Activated naive CD4-positive, alpha-beta T cell treated with anti-CD3 and anti-CD28 coated beads, Interleukin-2, amount 50 U/mL, for 16 hours (primary cell): Measurements from ENCODE around the gene SLC25A36.

Source experiments
- DNase-seq: peaks from one replicate; pipeline ENCODE4 v3.0.0-alpha.2; 2020

SLC25A36 gene, protein sequence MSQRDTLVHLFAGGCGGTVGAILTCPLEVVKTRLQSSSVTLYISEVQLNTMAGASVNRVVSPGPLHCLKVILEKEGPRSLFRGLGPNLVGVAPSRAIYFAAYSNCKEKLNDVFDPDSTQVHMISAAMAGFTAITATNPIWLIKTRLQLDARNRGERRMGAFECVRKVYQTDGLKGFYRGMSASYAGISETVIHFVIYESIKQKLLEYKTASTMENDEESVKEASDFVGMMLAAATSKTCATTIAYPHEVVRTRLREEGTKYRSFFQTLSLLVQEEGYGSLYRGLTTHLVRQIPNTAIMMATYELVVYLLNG

DNA sequence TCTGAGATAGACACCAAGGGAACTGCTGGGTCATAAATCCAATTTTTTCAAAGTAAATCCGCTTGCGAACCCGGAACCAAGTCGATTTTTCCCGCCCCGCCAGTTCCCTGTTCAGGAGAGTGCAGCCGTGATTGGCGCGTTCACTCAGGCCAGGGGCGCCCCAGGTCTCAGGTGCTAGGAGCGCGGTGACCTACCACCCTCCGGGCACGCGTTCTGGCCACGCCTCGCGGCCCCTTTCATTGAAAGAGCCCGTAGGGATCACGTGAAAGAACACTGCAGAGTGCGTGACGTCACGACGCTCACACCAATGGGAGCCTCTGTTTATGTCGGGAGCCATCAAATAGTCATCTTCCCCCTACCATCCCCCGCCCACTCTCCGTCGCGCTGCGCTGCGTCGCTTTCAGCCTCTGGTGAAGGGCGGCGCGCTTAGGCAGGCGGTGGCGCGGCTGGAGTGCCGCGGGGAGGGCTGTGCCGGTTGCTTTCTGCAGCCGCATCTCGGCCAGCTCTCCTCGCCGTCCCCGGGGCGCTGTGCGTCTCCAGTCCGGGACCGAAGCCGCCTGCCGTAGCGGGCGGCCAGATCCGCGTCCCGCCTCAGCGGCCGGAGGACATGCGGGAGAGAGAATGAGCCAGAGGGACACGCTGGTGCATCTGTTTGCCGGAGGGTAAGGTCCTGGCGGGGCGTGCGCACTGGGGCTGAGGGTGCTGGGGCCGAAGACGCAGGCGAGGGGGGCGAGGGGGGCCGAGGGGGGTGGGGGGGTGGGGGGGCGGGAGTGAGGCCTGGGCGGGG, at the start of gene SLC25A36:
Gene SLC25A36 (plus strand): TSS at position 403 of the 787 bp plus-strand sequence. CDS start 219 bp downstream, at position 622.
- peak; percentile 97 for DNase-seq

DNA sequence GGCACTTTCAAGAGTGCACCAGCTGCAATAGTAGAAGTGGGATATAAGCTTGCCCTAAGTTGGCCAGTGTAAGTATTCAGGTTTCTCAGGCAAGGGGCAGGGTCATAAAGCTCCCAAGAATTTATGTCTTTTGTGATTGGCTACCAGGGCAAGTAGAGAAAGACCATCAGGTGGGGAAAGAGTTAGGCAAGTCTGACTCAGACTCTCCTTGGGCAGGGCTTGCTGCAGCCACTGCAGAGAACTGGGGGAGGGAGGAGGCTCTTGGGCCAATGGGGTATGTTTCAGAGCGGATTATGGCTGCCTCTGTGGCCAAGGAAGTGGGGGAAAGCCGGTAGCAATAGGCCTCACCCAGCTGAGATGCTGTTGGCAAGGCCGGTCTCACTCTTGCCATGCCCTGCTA, 44.6 kb upstream of the SLC25A36 start:
- no peak for DNase-seq

DNA sequence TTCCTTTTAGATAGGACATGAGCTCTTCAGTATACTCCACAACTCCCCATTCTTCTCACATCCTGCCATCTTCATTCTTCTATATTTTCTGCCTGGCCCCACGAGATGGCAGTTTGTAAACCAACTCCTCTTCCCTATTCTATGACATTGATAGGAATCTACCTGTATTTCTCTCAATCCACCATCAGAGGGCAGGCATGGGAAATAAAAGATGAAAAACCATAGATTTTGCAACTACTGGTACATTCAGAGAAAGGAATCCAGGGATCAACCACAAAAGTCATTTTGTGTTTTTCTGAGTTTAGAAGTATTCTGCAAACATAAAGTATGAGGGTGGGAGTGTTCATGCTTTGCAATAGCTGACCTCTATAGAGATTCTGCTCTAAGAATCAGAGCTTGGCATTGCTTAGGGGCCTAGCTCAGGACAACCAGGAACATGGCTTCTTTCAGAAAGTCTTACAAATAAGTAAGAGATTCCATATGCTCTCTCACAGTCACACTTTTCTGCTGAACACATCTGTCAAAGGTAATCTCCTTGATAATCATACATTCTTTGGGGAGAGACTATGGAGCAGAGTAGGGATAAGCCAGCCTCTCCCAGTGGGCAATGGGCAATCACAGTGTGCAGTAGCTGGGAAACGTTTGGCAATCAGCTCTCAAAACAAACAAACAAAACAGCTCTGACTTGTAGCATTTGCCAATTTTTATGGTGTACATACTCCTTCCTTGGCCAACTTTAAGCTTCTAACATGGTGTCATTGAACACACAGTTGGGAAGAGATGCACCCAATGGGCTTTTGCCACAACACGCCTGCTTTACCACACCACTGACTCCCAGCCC, 43.1 kb upstream of the SLC25A36 start:
- DNase-seq = no peak

DNA sequence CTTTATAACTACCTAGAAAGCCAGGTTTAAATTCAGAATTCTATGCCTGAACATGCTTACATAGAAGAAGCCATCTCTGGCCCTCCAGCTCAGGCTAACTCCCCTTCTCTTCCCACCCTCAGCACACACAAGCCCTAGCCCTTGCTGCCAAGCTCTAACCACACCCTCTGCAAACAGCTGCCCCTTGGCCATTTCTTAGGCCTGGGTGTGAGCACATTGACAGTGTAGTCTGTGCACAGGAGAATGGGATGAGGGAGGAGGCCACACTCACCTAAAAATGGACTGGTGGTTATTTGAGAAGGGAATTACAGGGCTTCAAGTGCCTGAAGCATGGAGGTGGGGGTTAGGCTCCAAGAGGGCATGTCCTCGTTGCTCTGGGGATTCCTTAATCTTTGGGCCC, 42.3 kb upstream of the SLC25A36 start:
- DNase-seq = no peak

DNA sequence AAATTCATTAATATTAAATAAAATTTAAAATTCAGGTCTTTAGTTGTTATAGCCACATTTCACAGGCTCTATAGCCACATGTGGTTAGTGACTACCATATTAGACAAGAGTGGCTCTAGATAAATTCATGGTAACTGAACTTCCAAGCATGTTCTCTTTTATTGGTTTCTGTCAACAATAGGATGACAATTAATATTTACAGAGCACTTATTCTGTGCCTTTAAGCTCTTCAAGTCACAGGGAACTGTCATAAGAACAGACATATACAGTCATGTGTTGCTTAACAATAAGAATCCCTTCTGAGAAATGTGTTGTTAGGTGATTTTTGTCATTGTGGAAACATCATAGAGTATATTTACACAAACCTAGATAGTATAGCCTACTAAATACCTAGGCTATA, 38.8 kb upstream of the SLC25A36 start:
- DNase-seq = no peak

DNA sequence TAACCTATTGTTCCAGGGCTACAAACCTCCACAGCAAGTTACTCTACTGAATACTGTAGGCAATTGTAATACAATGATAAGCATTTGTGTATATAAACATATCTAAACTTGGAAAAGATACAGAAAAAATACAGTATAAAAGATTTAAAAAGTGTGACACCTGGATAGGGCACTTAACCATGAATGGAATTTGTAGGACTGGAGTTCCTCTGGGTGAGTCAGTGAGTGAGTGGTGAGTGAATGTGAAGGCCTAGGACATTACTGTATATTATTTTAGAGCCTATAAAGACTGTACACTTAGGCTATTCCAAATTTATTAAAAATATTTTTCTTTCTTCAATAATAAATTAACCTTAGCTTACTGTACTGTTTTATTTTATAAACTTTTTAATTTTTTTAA, 38.4 kb upstream of the SLC25A36 start:
- DNase-seq = no peak

DNA sequence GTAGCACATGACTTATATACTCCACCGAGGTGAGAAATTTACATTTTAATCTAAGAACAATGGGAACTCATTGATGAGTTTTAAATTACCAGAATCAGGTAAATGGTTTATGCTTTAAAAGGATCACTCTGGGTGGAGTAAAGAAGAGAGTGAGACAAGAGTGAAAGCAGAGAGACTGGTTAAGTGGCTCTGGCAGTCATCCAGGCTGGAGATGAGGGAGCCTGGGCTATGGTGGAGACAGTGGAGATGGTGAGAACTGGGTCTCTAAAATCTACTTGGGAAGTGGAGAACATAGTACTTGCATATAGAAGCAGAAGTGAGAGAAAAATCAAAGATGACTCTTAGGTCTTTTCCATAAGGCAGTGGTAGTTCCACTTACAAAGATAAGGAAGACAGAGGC, 37.1 kb upstream of the SLC25A36 start:
- no peak for DNase-seq

DNA sequence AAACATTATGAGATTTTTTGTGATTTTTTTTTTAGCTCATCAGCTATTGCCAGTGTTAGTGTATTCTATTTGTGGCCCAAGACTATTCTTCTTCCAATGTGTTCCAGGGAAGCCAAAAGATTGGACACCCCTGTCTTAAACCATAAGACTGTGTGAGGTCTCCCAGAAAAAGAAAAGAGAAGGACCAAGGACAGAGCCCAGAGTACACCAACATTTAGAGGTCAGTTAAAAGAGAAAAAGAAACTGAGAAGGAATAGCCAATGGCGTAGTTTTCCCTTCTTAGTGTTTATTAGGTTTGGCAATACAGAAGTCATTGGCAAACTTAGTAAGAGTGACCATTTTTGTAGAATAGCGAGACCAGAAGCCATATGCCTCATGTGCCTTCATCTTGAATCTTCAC, 36.1 kb upstream of the SLC25A36 start:
- no peak for DNase-seq

DNA sequence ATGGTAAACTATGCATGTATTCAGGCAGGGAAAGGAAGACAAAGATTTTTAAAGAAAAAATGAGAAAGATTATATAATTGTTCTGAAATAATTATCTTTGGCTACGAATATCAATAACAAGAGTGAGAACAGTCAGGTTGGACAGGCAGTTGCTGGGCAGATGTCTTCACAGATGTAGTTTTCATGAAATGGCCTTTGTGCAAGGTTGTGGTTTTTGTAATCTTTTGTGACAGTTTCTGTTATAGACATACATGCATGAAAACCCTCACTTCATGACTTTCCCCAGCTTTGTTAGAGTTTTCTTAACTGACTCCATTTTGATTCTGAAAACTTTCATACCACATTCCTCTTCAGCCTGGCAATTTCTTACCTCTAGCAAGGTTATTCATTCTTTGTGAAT, 34.9 kb upstream of the SLC25A36 start:
- no peak for DNase-seq

DNA sequence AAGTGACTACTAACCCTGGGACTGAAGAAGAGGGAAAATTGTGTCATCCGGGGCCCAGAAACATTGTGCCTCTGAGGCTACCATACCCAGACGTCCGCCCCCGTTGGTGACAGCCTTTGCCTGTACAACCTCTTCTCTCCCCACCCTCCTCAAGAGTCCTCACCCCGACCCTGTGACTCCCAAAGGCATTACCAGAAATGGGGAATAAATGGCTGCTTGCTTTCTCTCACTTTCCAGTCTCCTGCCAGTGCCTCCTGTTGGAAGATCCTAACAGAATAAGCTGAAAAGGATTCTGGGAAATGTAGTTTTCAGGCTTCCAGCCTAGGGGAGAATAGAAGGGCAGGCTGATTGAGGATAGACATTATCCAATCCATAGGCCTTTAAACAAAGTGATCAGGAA, 30.8 kb upstream of the SLC25A36 start:
- no peak for DNase-seq

DNA sequence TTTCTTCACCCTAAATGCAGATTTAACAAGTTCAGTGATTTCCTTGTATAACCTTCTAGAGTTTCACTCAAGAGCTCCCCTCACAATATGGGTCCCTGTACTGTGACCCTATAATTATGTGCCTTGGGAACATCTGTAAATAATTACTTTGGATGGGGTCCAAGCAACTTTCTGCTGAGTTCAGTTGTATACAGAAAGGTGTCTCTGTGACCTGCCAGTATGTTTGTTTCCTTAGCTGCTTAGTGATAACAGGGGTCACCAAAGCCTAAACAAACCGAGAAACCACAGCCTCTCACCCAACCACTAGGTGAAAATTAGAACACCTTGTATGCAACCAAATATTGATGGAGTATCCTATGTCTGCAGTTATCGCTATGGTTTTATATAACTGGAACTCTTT, 29.8 kb upstream of the SLC25A36 start:
- no peak for DNase-seq

DNA sequence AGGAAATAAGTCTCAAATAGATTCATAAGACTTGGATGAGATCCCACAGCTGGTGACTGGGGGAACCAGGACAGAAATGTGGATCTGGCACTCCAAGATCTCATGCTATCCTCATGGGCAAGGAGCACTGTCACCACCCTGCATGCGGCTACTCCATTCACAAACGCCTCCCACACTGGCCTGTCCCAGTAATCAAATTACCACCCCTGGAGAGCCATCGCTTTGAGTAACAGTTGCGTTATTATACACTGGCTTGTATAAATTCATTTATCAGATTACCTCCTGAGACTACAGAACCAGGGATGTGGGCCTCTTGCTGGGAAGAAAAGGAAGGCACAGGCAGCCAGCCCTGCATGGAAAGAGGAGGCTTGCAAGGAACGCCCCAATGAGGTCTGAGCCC, 27.9 kb upstream of the SLC25A36 start:
- DNase-seq = no peak

DNA sequence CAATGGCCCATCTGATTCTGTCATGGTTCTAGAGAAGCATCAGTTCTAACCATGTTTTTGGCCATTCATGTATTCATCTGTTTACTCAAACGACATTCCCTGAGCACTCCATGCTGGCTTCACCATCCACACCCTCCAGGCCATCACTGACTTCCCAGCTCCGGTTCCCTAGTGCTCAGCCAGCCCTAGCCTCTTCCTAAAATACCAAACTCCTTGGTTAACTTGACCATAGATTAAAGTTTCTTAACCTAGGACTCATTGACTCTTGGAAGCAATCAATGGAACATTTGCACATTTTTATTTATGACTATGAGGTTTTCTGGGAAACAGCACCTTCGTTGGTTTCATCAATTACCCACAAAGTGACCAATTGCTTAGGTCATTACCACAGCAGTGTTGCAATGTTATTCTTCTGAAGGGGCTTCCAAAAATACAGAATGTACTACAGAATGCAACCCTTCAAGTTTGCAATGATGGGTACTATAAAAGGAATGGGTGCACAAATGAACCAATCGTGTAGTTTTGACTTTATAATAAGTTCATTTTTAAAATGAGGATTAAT, 27.2 kb upstream of the SLC25A36 start:
- DNase-seq = no peak

DNA sequence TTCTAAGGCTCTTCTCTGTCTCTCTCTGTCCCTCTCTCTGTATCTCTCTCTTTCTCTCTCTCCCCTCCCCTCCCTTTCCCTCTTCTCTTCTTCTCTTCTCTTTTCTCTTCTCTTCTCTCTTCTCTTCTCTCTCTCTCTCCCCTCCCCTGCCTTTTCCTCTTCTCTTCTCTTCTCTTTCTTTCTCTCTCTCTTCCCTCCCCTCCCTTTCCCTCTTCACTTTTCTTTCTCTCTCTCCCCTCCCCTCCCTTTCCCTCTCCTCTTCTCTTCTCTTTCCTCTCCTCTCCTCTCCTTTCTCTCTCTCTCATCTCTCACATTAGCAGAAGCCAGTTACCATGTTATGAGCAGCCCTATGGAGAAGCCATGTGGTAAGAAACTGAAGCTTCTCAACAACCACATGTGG, 25.0 kb upstream of the SLC25A36 start:
- DNase-seq = no peak

DNA sequence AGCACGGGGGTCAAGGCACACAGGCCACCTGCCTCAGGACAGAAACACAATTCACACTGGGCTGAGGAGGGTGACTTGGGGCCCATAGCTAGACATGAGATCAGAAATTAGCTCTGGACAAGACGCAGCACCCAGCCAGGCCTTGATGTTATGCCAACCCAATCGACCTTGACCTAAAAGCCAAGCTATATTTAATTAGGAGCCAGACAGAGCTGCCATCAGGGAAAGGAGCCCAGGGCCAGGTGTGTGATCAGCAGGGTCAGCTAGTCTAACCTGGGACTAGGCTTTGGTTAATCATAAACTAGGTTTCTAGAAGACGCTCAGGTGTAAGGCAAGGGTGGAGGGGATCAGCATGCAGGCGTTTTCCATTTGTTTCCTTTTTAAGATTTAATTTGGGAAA, 23.9 kb upstream of the SLC25A36 start:
- no peak for DNase-seq

DNA sequence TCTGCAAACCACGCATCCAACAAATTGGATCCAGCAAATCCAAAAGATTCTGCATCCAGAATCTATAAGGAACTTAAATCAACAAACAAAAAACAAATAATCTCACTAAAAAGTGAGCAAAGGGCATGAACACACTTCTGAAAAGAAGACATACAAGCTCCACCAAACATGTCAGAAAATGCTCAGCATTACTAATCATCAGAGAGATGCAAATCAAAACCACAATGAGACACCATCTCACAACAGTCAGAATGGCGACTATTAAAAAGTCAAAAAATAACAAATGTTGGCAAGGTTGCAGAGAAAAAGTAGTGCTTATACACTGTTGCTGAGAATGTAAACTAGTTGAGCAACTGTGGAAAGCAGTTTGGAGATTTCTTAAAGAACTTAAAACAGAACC, 21.6 kb upstream of the SLC25A36 start:
- no peak for DNase-seq

DNA sequence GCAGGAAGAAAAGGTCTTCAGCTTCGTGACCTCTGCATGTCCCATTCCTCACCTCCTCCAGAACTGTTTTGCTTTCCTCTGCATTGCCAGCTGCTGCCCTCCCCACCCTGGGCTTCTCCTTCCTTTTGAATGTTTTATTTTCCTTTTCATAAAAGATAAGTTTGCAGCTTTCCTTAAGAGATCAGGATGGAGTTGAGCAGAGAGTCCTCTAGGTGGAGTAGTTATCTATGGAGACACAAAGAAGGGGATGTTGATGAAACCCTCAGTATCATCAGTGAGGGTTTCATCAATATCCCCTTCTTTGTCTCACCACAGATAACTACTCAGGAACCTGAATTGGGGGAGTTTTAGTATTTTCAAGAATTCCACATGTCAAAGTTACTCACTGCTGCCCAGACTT, 19.0 kb upstream of the SLC25A36 start:
- no peak for DNase-seq

DNA sequence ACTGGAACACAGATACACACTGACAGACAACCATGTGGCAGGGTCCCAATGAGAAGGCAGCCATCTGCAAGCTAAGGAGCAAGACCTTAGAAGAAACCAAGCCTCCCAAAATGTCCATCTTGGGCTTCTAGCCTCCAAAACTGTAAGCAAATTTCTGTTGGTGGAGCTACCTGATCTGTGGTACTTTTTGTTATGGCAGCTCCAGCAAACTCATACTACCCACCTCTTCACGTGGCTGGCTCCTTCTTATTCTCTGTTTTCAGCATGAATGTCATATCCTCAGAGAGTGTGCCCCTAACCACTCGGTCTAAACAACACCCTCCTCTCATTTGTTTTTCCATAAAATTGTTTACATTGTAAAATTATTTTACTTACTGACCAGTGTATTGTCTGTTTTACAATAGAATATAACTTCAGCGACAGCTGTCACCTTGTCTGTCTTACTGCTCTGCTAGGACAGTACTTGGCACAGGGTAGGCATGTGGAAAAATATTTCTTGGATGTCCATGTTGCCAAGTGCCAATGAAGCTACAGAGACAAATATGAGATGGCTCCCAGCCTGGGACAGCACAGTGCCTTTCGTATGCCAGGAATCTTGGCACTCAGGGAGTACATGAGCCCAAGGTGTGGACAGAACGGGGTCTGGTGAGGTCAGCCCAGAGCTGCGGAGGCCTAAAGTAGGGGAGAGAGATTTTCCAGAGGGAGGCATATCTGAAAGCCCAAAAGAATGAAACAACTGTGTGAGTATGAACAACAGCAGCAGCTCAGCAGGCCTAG, 17.4 kb upstream of the SLC25A36 start:
- no peak for DNase-seq

DNA sequence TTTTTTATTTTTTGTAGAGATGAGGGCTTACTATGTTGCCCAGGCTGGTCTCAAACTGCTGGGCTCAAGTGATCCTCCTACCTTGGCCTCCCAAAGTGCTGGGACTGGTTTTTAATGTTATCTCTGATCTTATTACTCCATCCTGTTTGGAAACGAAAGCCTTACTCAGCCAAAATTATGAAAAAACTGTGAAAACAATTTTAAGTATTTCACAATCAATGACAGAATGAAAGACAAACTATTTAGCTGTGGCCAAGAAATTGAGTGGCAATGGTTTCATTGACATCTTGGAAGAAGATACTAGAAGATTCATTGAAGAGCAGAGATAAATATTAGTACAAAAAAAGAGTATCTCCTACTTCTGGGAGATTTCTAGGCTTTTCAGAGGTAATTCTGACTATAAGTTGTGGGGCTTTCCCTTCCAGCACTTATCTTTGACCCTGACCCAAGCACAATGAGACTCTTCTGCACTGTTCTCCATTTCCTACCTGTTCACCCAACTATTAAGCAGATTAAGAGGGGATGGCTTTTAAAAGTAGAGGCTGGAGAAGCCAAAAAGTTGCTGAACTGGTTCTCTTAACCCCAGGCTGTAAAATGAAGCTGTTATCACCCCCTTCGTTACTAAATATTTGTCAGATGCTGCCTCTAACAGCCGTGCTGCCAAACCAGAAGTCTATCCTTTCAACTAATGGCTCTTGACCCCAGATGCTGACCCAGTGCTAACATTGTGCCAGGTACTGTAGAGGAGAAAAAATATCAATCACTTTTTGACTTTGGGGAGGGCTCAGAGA, 14.2 kb upstream of the SLC25A36 start:
- DNase-seq = no peak

DNA sequence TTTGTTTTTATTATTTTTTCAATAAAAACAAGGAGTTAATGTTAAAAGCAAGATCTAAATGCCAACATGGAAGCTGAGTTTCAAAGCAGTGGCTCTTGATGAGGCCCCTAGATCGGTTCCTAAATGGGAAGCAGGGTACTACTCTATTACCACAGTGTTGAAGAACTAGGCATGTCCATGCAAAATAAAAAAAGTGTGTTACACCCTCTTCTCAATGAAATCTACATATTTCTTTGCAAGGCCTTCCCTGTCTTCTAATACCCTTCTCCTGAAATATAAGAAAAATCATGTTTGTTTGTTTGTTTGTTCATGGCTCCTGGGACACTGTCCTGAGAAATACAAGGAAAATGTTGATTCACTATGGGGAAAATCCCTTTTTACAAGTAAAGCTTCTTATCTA, 12.2 kb upstream of the SLC25A36 start:
- DNase-seq = no peak

DNA sequence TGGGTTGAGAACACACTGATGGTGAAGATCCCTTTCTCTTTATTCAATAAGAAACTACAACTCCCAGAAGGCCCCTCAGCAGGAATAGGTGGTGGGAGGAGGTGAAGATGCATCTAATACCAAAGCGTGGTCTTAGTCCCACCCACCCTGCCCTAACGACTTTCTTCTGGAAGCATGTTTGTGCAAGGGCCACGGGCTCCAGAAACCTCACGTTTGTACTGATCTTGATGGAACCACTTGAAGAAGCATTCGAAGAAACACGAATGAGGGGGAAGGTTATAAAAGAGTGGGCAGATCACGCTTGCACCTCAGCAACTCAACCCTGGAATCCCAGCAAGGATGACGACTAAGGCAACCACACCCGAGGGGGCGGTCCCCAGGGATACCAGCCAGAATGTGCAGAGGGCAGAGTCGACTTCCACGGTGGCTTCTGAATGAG, 10.6 kb upstream of the SLC25A36 start:
- no peak for DNase-seq

DNA sequence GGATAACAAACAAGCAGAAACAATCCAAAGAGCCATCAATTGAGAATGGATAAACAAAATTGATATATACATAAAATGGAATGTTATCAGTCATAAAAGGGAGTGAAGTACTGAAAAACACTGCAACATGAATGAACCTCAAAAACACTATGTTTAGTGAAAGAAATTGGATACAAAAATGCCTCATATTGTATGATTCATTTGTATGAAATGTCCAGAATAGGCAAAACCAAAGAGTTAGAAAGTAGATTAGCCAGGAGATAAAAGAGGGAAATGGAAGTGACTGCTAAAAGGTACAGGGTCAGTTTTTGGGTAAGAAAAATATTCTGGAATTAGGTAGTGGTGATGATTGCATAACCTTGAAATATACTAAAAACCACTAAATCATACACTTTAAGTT, 9.8 kb upstream of the SLC25A36 start:
- no peak for DNase-seq
